Activated CD8-positive, alpha-beta memory T cell treated with anti-CD3 and anti-CD28 coated beads for 36 hours (primary cell): Measurements from ENCODE around the gene GOT1. TPM values are rescaled to one million over a fixed set of nuclear protein-coding genes. Genes with fewer than 3 reads are reported as not detected.

Source experiments
- CTCF ChIA-PET: fragments of 350-600 bp; sonication (Branson Sonifier 250); formaldehyde crosslinking; loops from one replicate; lab custom pipeline; 2021; ENCODE audit warnings: antibody characterized with exemption; lab: Charles Lee
- POLR2A ChIA-PET: fragments of 350-600 bp; sonication (Branson Sonifier 250); formaldehyde crosslinking; loops from one replicate; lab custom pipeline; 2021; ENCODE audit warnings: antibody characterized with exemption; lab: Charles Lee
- total RNA-seq, 2 experiments: library from RNA; stranded (reverse); gene quantifications; one replicate each; pipeline ENCODE4 v1.2.3, GENCODE V29; 2021

Gene GOT1
- total RNA-seq, 2 experiments from 2014 or later, result 34.3 to 41.4 TPM

DNA sequence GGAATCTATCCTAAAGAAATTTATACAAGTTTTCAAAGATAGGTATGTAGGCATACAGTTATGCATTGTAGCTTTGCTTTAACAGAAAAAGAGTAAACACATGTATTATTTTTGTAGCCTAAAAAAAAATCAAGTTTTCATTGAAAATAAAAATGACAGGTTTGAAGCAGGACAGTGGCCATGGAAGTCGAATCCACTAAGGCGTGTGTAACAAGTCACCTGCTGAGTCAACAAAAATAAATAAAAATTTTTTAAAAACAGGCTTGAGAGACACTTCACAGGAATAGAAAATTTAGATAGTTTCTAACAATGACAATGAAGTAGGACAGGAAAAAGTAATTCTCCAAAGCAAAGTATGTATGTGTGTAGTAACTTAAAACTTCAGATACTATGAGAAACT is 8.5 kb upstream of the GOT1 start:
- POLR2A ChIA-PET, result no interaction called here
- CTCF ChIA-PET, result no interaction called here

DNA sequence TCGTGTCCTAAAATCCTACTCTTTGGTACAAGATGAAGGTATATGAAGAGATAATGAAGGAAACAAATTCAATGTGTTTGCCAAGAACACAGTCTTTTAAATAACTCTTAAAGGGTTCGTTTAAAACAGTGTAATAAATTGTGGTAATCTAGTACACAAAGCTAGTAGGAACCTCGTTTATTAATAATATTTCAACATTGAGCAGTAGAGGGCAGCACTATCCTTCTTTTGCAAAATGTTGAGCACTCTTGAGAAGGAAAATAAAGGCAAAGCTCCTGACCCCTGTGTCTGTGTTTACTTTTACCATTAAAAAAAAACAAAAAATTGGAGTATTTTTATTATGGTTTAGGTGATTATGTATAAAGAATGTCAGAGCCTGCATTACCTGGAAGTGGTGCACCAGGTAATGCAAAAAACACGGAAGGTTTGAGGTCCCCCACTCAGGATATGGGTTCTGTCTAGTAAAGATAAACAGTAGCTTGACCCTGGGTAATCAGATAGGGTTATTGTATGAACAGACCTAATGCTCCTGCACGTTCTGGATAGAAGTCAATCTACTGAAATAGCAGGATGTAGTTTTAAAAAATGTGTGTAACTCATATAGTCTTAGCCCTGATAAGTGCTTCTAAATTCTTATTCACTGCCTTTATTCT is 5.7 kb upstream of the GOT1 start:
- ChIA-PET POLR2A (no interaction called here), CTCF (interaction anchor here (0.6 to 2.1 kb wide), 11 partner anchors 10 to 729 kb away, joined by 3 to 11 read pairs (median 3); partner anchors contain the start of gene ENTPD7)

DNA sequence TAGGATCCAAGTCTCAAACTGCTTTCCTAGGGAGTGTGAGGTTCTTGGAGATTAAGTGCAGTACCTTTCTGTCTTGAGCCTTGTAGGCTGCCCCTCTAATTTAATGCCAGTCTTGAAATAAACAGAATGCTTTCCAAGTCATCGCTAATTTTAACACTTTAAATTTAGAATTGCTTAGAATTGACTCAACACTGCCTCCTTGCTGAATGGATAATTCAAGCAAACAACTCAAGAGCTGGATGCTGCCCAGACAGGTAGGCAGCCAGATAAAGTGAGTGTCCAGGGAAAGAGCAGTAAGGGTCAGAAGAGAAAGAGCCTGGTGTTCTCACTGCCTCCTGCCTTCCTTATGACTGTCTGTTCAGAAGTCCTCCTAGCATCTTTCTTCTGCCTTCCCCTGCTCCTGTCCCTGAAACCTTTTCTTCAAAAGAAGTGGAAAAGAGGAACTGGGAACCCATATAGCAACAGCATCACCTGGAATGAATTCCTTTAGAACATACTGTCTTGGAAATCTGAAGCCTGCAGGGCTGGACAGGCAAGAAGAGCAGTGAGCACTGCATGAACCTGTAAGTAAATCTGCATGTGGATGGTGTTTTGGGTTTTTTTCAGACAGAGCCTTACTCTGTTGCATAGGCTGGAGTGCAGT is 3.1 kb upstream of the GOT1 start:
- CTCF ChIA-PET, result no interaction called here
- POLR2A ChIA-PET, result no interaction called here

DNA sequence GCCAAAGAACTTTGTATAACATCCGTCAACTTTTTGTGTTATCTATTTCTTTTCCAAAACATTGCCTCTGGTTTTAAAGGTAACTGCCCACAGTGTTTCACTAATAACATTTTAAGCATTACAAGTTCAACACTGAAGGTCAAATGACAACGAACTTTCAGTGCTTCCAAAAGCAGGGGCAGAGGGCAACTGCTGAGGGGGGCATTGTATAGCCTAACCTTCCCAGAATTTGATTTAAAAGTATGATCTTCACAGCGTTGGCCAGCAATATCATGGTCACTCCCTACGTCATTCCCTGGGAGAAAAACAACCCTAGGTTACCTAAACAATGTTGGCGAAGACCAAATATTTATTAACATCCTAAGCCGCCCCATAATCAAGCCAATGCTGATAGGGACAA is 2.5 kb upstream of the GOT1 start:
- ChIA-PET POLR2A (no interaction called here), CTCF (no interaction called here)

DNA sequence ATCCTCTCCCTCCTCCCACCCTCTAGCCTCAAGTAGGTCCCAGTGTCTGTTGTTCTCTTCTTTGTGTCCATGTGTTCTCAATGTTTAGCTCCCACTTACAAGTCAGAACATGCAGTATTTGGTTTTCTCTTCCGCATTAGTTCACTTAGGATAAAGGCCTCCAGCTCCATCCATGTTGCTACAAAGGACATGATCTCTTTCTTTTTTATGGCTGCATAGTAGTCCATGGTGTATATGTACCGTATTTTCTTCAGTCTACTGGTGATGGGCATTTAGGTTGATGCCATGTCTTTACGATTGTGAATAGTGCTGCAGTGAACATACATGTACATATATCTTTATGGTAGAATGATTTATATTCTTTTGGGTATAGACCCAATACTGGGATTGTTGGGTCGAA is 1.6 kb upstream of the GOT1 start:
- ChIA-PET POLR2A (interaction anchor here (2.3 kb wide), 1 partner anchor 300 kb away, joined by 11 read pairs; the partner anchor contains the start of genes COX15 and CUTC), CTCF (interaction anchor here (0.6 kb wide), 1 partner anchor 18 kb away, joined by 3 read pairs; no protein-coding TSS in a partner anchor)

DNA sequence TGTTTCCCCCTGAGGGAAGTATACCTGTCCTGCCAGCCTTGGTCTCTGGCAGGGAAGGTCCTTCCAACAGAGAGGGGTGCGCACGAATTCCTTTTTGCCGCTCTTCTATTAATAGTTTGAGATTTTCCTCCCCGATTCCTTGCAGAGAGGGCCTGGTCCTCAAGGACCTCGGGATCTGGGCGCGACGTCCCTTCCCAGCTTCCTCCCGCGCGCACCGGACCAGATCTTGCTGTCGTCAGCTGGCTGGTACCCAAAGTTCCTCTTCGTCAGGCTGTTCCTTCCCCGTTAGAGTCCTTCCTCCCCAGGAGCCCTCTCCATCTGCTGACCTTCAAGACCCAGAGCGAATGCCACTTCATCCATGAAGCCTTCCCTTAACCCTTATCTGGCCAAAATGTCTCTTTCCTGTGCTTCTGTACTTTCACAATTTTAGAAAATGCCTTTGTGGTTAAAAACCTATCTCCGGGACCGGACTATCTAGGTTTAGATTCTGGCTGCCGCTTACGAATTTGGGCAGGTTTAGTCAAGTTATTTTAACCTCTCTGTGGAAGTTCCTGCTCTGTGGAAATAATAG is 851 bp upstream of the GOT1 start:
- ChIA-PET POLR2A (interaction anchor here (0.9 to 2.7 kb wide), 5 partner anchors 8 to 301 kb away, joined by 3 to 19 read pairs (median 4); partner anchors contain the start of genes COX15, CUTC and SLC25A28), CTCF (interaction anchor here (1.2 kb wide), 1 partner anchor 964 kb away, joined by 3 read pairs; no protein-coding TSS in a partner anchor)

DNA sequence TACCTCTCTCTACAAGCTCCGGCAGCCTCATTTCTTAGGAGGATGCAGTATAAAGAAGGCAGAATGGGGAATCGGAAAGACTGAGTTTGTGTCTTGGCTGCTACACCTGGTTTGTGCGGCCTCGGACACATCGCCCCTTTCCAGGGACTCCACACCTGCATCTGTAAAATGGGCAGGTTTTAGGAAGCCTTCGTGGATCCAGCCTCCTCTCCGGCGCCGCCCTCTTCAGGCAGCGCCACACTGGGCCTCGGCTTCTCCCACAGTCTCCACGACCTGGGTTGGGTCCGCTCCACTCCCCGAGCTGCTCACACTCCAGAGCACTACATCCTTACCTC is 341 bp downstream of the GOT1 start:
- ChIA-PET CTCF (no interaction called here), POLR2A (interaction anchor here (0.5 to 2.7 kb wide), 9 partner anchors 9 to 302 kb away, joined by 3 to 19 read pairs (median 4); partner anchors contain the start of genes COX15, CUTC and SLC25A28)

DNA sequence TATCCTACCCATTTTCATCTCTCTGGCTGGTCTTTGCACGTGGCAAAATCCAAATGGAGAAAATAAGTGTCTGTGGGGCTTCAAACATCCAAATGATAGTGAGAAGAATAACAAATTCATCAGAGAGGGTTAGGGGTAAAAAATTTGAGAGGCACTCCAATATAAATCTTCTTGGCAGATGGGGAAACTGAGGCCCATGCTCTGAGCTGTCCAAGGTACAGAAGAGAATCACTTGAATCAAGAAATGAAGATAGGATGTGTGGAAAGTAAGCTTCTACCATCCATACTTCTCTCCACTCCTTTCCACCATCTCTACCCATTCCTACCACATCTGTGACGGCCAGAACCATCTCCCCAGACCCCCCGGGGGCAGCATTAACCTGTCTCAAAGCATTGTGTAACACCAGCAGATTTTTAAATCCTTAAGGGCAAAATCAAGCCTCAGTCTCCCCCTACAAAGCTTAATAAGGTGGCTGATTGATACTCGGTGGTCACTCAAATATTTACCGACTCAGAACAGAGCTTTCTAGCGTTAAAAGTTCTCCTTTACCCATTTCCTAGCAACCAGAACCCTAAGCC is 818 bp downstream of the GOT1 start:
- POLR2A ChIA-PET, result interaction anchor here (1.0 to 2.7 kb wide), 6 partner anchors 185 to 303 kb away, joined by 3 to 19 read pairs (median 8); partner anchors contain the start of genes COX15, CUTC and SLC25A28
- CTCF ChIA-PET, result no interaction called here

DNA sequence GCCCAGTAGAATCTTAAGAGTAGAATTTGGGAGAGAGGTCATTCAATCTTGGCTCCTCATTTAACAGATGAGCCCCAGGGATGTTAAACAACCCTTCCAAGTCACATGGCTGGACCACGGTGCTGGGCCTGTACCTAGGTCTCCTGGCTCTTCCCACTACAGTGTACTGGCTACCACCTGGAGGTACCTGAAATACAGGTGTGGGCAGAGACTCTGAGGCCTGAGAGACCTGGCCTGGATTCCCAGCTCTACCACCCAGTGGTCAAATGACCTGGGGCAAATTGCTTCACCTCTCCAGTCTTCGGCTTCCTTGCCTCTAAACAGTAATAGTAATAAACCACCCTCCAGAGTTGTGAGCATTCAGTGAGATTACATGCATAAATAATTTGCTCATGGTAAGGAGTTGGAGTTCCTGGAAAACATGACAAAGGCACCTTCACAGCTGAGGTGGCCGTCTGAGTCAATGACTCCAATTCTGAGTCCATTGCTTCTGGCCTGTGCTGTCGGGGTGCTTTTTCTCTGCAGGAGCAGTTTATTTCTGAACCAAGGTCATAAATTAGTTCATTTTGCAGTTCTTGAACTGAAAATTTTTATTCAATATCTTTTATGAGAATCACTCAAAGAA is 2.7 kb downstream of the GOT1 start:
- ChIA-PET POLR2A (no interaction called here), CTCF (no interaction called here)

DNA sequence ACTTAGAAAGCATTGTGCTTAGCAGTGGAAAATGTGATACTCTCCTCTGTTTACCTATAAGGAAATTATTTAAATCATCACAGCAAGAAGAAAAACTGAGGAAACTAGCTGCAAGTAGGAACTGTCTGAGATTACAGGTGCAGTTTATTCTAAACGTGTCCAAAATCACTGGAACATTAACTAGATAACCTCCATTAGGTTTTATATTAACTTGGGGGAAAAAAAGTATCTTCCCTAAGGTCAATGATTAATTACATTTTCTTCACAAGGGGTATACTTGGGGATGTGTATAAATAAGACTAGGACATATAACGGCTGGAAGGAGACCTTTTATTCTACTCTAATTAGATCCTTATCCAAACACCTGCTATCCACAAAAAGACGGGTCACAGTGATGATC is 3.7 kb downstream of the GOT1 start:
- POLR2A ChIA-PET, result no interaction called here
- CTCF ChIA-PET, result interaction anchor here (0.8 kb wide), 1 partner anchor 9 kb away, joined by 3 read pairs; no protein-coding TSS in a partner anchor

DNA sequence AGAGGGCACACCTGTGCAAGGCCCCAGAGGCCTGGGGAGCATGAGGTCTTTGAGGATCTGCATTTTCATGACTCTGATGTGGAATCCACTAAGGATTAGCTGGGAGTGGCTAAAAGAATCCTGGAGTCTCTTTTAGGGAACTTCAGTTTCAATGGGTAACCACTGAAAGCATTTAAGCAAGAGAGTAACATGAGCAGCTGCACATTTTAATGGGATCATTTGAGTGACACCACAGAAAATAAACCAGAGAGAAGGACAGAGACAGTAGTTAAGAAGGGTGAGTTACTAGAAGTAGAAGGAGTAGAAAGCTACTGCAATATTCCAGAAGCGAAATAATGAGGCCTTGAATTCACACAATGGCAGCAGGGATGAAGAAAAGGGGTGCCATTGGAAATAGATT is 5.2 kb downstream of the GOT1 start:
- CTCF ChIA-PET, result no interaction called here

DNA sequence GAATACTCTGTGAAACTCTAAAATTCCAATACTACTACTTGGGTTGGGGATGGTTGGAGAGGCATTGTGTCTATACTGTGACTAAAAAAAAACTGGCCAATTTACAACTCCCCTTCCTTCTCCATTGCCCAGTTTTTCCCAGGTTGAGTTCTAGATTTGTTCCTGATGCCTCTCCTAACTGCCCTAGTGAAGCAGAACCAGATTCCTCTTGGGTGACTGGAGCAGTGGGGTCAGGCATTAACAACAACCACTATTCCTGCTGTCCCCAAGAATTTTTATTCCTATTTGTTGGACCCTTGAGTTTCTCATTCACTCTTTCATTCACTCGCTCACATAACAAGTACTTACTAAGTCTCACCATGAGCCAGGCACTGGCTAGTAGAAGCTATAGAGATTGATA is 5.8 kb downstream of the GOT1 start:
- ChIA-PET CTCF (no interaction called here), POLR2A (no interaction called here)

More for the DNA sequence above, 5.2 kb downstream of the GOT1 start:
- POLR2A ChIA-PET, result interaction anchor here (1.2 kb wide), 1 partner anchor 195 kb away, joined by 5 read pairs; the partner anchor contains the start of gene SLC25A28

DNA sequence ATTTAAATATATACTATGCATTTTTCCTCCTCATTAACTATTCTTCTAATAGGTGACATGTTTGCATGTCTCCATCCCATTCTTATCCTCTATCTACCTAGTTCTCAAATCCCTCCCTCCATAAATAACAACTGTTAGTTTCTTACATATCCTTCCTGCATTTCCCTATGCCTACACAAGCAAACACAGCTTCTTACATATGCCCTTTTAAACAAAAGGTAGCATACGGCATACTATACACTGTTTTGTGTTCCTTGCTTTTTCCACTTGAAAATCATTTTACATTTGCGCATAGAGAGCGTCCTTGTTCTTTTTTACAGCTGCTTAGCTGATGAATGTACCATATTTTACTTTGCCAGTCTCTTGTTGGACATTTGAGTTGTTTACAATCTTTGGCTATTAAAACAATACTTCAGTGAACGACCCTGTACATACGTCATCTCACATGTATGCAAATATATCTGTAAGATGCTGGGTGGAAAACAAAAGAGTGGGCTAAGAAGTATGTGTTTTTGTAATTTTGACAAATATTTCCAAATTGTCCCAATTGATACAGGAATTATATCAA is 7.8 kb downstream of the GOT1 start:
- ChIA-PET CTCF (no interaction called here), POLR2A (no interaction called here)

DNA sequence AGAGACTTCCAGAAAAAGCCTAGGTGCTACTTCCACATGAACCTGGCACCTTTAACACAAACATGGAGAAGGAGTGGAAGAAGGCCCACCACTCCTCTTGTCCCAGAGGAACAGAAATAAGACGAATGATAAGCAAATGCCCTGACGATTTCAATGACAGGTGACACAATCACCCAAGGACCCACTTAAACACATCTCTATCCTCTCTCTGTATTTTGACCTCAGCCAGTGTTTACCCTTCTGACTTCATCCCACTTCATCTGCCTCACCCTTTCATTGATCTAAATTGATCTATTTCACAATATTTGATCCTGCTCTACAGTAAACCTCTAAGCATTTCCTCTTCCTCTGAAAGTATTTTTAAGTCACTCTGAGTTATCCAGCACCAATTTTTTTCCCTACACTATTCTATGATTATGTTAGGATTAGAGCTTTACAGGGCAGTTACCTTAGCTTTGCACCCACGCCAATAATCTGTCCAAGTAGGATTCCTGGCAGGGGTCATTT is 9.1 kb downstream of the GOT1 start:
- CTCF ChIA-PET, result no interaction called here
- POLR2A ChIA-PET, result no interaction called here

DNA sequence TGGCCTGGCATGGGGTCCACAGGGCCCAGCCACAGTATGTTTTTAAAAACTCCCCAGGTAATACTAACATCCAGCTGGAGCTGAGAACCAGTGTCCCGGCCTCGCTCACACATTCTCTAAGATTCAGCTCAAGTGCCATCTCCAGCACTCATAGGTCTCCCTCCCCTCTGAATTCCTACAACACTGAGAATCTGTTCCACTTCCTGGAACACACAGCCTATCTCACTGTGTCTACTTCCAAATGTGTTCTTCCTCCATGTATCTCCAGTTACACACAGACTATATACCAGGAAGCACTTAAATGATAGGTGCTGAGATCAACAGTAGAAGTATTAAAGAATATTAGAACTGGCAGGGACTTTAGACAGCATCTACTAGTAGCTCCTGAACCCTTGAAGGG is 10.7 kb downstream of the GOT1 start:
- POLR2A ChIA-PET, result no interaction called here
- CTCF ChIA-PET, result interaction anchor here (1.7 kb wide), 1 partner anchor 29 kb away, joined by 4 read pairs; no protein-coding TSS in a partner anchor

DNA sequence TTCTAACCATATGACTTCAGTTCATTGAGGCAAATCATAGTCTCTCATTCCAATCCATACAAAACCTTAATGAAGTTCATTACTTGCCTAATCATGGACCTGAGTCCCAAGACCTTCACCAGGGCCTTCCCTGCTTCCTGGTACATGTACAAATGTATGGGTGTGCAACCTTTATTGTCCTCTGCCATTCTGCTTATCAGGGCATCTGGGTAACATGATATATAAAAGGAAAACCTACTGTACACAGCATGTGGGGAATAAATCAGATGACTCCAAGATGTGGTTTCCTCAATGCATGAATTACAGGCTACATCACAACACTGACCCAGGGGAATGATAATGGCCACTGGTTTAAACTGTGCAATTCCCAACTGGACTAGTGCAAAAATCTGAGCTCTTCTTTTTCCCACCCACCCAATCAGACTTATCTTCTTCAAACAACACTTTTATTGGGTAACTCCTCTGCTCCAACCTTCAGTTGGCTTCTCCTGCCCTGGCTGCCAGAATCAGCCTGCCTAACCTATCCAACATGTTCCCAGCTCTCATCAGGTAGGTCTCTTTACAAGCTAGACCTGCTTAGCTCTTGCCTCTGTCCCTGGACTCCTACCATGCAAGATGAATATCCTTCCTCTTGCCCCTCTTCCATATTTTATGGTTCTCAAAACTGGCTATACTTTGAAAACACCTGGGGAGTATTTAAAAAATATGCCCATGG is 11.4 kb downstream of the GOT1 start:
- POLR2A ChIA-PET, result no interaction called here
- CTCF ChIA-PET, result interaction anchor here (1.7 kb wide), 1 partner anchor 29 kb away, joined by 4 read pairs; no protein-coding TSS in a partner anchor

DNA sequence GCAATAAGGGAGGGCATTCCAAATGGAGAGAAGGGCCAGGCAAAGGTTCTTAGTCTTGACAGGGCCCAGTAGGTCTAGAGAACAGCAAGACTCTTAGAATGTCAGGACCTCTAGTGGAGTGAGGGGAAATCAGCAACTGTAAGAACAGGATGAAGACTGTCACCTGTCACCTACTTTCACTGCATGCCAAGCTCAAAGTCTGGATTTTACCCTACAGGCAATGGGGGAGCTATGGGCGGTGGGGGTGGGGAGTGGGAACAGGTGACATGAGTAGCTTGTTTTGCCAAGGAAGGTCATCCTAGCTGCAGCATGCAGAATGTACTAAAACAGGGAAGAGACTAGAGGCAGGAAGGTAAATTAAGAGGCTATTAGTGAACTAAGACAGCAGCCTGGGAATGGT is 18.3 kb downstream of the GOT1 start:
- CTCF ChIA-PET, result no interaction called here
- POLR2A ChIA-PET, result no interaction called here

DNA sequence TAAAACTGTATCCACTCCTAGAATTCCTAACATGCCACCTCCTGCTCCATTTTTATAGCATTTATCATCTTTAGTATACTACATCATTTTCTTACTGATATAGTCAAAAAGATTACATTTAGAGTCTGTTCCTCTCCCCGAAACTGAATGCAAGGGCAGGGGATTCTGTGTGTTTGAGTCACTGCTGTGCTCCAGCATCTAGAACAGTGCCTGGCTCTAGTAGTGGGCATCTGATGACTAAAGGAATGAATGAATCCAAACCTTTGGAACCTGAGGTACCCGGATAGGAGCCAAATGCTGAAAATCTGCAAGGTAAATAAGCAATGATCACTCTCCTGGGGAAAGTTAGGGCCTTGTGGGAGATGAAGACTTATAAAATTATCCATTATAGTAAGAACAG is 18.9 kb downstream of the GOT1 start:
- ChIA-PET POLR2A (no interaction called here), CTCF (no interaction called here)
